Measurements from ENCODE around the gene TRERF1.

The TRERF1 gene

DNA sequence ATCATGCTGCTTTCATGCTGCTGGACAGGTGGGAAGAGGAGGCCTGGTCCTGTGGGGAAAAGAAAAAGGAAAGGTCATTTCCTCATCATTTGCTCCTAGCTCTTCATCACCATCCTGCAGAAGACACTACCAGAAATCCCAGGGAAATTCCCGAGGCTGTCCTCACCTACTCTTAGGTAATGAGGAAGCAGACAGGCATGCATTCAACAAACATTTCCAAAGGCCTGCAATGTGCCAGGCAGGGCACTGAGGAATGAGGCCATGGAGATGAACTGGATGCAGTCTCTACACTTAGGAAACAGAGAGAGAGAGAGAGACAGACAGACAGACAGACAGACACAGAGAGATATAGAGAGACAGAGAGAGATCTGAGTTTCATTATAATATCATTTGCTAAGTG is 151.0 kb downstream of the TRERF1 start:
- FAIRE-seq, result no peak

DNA sequence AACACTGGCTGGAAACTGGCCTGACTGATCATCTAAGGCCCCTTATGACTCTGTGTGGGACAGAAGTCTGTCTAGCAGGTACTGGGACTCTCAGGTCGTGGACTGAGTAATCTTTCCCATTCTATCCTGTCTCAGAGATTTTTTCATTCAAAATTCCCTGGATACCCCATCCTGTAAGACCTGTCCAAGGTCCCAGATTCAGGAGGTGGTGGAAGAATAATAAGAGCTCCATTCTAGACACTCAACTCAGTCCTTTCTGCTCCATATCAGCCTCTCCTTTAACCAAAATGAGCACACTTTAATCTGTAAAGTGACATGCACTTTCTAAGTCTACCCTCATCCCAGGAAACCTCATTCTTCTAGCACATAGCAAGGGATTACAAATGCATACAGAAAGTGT is 151.5 kb downstream of the TRERF1 start:
- no peak for FAIRE-seq

DNA sequence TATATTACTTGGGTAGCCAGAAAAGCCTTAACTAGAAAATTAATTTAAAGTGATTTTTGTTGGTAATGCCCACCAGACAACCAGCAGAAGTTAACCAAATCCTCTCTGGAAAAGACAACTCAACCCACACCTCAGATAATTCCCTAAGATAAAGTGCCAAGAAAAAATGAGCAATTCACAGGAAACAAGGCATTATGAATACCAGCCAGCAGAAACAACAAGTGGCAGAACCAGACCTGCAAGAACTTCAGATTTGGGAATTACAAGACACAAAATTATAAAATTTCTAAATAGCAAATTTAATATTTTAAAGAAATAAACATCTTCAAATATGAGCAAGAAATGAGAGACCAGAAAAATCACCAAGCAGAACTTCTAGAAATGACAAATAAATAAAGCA is 154.1 kb downstream of the TRERF1 start:
- FAIRE-seq, result peak; percentile 13

DNA sequence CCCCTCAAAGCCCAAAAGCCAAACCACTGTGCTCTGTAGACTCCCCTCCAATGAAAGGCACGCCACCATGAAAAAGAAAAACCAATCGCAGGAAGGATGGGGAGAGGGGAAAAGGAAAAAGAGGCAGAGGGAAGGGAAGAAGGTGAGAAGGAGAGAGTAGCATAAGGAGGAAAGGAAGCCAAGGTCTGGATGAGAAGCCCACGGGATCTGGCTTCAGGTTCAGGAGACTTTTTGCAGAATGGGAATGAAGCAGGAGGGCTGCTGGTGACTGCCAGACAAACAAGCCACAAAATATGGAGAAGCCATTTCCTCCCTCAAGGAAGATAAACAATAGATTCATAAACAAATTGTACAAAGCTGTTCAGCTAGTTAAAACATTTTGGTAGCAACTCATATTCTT is 155.1 kb downstream of the TRERF1 start:
- no peak for FAIRE-seq

DNA sequence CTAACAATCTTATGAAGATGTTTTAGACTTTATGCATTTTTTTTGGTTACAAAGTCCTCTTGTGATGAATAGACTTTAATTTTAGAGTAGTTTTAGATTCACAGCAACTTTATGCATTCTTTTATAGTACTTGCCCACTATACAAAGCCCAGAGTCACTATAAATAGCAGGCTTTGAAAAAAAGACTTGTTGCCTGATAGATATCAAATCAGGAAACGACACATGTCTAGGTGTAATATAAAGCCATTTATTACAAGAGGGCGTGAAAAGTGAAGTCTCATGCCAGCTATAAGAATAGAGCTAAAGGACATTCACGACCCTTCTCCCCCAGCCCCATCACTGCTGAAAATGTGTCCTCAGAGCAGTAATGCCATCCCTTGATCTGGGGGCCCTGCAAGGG is 156.0 kb downstream of the TRERF1 start:
- no peak for FAIRE-seq

DNA sequence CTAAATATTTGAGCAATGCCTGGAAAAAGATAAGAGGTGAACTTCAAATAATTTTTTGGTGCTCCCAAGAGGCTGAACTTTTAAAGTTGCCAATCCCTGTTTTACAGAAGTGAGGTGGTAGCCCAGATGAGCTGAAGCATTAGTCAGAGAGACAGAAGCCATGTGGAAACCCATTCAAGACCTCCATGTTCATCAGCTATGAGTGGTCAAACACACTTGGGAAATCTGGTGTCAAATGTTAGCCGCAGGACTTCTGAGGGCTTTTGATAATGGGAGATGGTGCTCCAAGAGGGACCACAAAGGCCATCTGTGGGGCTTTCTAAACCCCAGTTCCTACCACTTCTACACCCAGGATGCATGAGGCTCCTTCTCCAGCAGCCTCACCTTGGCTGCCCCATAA is 156.5 kb downstream of the TRERF1 start:
- no peak for FAIRE-seq

DNA sequence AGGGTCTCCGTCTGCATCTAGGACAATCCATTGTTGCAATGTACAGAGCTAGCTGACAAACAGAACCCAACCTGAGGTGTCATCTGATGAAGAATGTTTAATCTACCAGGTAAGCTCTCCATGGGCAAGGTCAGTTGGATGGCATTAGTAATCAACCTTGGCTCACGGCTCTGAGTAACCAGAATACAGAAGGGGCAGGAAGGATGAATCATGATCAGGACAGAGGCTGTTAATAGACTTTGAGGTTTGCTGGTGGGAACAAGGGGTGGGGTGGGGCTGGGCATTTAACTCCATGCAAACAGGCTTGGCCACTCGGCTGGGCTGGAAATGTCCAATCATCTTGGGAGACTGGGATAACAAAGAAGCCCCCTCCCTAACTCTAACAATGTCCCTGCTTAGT is 157.0 kb downstream of the TRERF1 start:
- no peak for FAIRE-seq

- no peak for FAIRE-seq
Measured at GRCh38 chr6:42293386-42293977, 158.2 kb downstream of the TRERF1 start.

GRCh38 chr6:42292004-42292740 is 159.6 kb downstream of the TRERF1 start:
- FAIRE-seq, result peak; percentile 5

- FAIRE-seq, result no peak
Measured at GRCh38 chr6:42287756-42288155, 164.0 kb downstream of the TRERF1 start.

DNA sequence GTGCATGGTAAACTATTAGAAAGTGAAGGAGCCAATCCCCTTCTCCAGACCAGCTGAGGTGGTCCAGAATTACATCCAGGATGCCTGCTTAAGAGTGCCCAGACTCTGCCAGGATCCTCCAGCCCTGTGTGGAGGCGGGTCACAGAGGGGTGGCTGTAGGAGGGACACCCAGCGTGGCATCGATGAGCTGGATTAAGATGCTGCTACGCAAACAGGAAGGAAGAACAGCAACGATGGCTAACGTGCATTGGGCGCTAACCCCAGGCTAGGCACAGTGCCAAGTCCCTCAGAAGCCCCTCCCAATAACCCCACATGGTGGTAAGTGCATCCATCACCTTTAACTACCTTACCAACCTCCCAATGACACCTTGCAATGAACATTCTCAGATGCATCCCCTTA is 170.2 kb downstream of the TRERF1 start:
- FAIRE-seq, result no peak

- FAIRE-seq, result no peak
Measured at GRCh38 chr6:42280966-42281533, 170.7 kb downstream of the TRERF1 start.

DNA sequence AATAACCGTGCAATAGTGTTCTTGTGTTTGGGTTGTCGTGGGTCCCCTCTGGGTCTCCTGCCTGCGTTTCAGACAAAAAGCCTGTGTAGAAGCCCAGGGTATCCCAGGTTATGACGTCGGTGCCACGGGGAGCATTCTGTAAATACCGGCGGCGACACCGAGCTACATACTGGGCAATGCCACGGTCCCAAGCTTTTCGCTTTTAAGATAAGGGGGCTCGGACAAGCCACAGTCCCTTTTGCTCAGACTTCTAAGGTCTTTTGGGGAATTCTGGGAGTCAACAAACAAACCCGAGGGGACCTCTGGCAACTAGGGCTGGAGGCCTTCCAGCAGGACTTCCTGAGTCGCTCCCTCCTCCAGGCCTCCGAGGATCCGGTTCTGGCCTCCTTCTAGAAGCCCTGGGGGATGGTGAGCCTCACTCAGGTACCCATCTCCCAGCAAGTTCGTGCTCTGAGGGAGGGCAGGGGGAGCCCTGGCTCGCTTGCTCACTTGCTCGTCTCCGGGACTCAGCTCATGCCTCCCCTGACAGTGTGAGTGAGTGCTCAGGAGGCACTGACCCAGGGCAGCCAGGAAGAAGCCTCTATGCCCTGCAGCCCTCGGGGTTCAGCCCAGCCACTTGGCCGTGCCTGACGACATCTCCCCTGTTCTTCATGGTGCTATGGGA is 171.6 kb downstream of the TRERF1 start:
- no peak for FAIRE-seq

DNA sequence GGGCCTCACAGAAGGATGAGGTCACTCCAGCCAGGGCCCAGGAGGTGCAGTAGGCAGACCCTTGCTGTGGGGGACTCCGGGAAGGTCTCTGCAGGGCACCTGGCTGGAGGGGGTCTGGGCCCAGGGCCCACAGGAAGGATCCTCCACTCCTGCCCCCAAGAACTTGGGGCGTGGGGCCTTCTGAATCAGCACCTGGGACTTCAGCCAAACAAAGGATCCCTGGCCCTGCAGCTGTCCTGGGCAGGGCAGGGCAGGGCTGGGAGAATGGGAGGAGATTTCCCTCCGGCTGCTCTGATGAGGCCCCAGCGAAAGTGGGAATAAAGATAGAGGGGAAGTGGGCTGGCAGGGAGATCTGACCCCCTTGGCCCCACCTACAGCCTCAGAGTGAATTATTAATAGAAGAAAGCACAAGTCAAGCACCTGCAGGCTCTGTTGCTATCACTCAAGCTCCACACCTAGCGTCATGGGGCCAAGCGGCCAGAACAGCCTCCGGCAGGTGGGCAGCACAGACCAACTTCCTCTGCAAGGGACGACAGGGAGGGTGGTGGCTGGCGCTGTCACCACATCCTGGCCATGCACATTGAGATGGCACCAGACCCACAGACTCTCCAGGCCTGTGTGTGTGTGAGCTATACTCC is 172.5 kb downstream of the TRERF1 start:
- no peak for FAIRE-seq

GRCh38 chr6:42278131-42278853 is 173.4 kb downstream of the TRERF1 start:
- no peak for FAIRE-seq

DNA sequence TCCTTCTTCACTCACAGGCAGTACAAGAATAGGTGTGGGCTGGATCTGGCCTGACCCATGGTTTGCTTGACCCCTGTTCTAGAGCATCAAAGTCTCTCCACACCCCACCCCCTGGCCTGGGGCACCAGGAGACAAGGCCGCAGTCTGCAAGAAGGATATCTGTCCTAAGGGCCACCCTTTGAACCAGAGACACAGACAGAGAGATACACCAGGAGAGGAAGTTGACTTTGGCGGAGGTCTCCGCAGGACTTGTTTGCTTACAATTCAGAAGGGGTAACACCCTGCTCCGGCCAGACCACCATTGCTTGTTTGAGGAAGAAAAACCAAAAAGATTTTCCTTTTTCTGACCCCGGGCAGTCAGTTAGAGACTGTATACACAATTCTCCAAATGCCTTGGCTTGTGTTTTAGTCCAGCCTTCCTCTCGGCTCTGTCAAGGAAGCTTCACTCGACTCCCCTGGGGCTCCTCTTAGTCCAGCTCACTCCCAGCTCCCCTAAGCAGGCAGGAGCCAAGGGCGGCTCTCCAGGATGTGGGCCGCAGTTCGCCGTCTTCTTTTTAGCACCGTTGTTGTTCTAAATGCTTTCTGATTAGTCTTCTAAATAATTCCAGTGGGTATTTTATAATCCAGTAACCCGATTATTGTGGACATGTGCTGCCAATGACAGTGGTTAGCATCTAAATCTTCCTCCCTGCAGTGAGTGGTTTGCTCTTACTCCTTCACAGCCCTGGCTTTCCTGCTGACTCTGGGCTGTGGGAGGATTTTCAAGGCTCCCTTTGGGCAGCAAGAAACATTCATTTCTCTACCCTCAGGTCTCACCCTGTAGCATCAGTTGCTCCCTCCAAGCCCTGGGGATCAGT is 175.5 kb downstream of the TRERF1 start:
- no peak for FAIRE-seq

DNA sequence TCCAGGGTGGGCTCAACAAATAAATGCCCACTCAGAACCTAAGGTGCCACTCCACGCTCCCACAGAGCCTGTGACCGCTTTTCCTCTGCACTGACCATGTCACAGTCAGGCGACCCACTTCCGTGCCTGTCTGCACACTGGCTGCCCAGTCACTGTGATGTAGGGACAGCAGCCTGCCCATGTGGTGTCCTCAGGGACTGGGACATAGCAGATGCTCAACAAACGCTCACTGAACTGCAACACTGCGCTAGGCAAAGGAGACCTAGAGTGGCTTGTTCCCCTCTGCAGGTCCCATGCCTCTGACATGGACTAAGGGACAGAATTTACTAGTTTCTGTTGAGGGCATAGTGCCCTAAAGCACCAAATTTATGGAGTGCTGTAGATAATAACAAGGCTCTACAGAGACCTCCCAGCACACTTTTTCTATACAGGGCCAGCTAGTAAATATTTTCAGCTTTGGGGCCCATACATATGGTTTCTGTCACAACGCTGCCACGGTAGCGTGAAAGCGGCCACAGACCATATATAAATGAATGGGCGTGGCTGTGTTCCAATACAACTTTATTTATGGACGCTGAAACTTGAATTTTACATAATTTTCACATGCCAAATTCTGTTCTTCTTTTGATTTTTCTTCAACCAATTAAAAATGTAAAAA is 176.2 kb downstream of the TRERF1 start:
- FAIRE-seq, result no peak

- no peak for FAIRE-seq
Measured at GRCh38 chr6:42274898-42275297, 176.8 kb downstream of the TRERF1 start.

GRCh38 chr6:42271834-42272805 is 179.6 kb downstream of the TRERF1 start:
- FAIRE-seq, result no peak

GRCh38 chr6:42269974-42270510 is 181.7 kb downstream of the TRERF1 start:
- FAIRE-seq, result no peak

Data from islet of Langerhans (tissue), 1 donor.